CD14-positive monocyte (primary cell): ENCODE results near the gene R3HDM2. TPM values are rescaled to one million over a fixed set of nuclear protein-coding genes. Genes with fewer than 3 reads are reported as not detected.

Experiments used
- DNase-seq, 3 donors: peaks; one replicate each; pipeline ENCODE4 v3.0.0-alpha.2; 2011 to 2022
- H2AFZ ChIP-seq: 2 replicates; pipeline ENCODE4 v1.6.0; 2012; ENCODE audit warnings: mild to moderate bottlenecking, low read depth, low read length, inconsistent platforms; ENCODE audit not compliant: insufficient read depth, poor library complexity, severe bottlenecking
- H3K27ac ChIP-seq, 2 donors: 1 replicate in 1 of 2; 2 replicates in 1 of 2; pipeline ENCODE4 v1.5.1; 2012 to 2013; ENCODE audit warnings: low read length in 2 of 2, control low read depth in 1 of 2, inconsistent platforms in 1 of 2, low read depth in 1 of 2, mild to moderate bottlenecking in 1 of 2
- H3K27me3 ChIP-seq, 2 donors: one replicate each; pipeline versions ENCODE4 v1.6.0 to v1.6.1; 2011 to 2013; ENCODE audit warnings: low read length in 2 of 2; ENCODE audit not compliant: control insufficient read depth in 2 of 2, insufficient read depth in 2 of 2
- H3K36me3 ChIP-seq, 2 donors: replicated peaks in 1 of 2; 1 replicate in 1 of 2; 2 replicates in 1 of 2; pipeline versions ENCODE4 v1.5.1 to v1.6.1; 2012 to 2013; ENCODE audit warnings: low read length in 2 of 2, control low read depth in 1 of 2, inconsistent platforms in 1 of 2, mild to moderate bottlenecking in 1 of 2; ENCODE audit not compliant: insufficient read depth in 2 of 2, control insufficient read depth in 1 of 2
- H3K4me1 ChIP-seq, 2 donors: 1 replicate in 1 of 2; 2 replicates in 1 of 2; pipeline versions ENCODE4 v1.5.1 to v1.6.1; 2012 to 2013; ENCODE audit warnings: low read length in 2 of 2, control low read depth in 1 of 2, inconsistent platforms in 1 of 2, mild to moderate bottlenecking in 1 of 2, moderate library complexity in 1 of 2; ENCODE audit not compliant: insufficient read depth in 2 of 2, control insufficient read depth in 1 of 2
- H3K4me2 ChIP-seq: replicated peaks from 2 replicates; pipeline ENCODE3; 2012; ENCODE audit warnings: low read length, moderate library complexity, mild to moderate bottlenecking; ENCODE audit not compliant: poor library complexity, severe bottlenecking; ENCODE audit errors: extremely low read depth
- H3K4me3 ChIP-seq, 3 experiments: fragments of 200-600 bp in 1 of 3; sonication (generic) in 1 of 3; replicated peaks in 1 of 3; 1 replicate in 2 of 3; 2 replicates in 1 of 3; pipeline ENCODE4 v1.5.1; 2011 to 2013; ENCODE audit warnings: low read length in 3 of 3, mild to moderate bottlenecking in 3 of 3, control low read depth in 2 of 3, low read depth in 2 of 3, inconsistent platforms in 1 of 3, moderate library complexity in 1 of 3
- H3K79me2 ChIP-seq: 2 replicates; pipeline ENCODE4 v1.6.0; 2012; ENCODE audit warnings: mild to moderate bottlenecking, control low read depth, inconsistent platforms, low read length, moderate library complexity; ENCODE audit not compliant: insufficient read depth
- H3K9ac ChIP-seq: 2 replicates; pipeline ENCODE4 v1.6.0; 2017; ENCODE audit warnings: low read length, mild to moderate bottlenecking; ENCODE audit not compliant: insufficient read depth, poor library complexity, severe bottlenecking
- H3K9me3 ChIP-seq, 2 donors: replicated peaks in 1 of 2; 1 replicate in 1 of 2; 2 replicates in 1 of 2; pipeline versions ENCODE4 v1.5.1 to v1.6.1; 2012 to 2013; ENCODE audit warnings: low read length in 2 of 2, control low read depth in 1 of 2; ENCODE audit not compliant: control insufficient read depth in 1 of 2, insufficient read depth in 1 of 2
- H4K20me1 ChIP-seq: 2 replicates; pipeline ENCODE4 v1.6.0; 2012; ENCODE audit warnings: mild to moderate bottlenecking, low read length, control low read depth, moderate library complexity; ENCODE audit not compliant: insufficient read depth
- H3K27ac Mint-ChIP-seq, 7 donors: one replicate each; pipeline ENCODE4 v1.8.0; 2020; ENCODE audit warnings: mild to moderate bottlenecking in 7 of 7, mixed read lengths in 7 of 7, moderate library complexity in 6 of 7, inconsistent platforms in 2 of 7
- H3K27me3 Mint-ChIP-seq, 3 donors: one replicate each; pipeline ENCODE4 v1.8.0; 2021 to 2022; ENCODE audit warnings: low read depth in 3 of 3, mild to moderate bottlenecking in 3 of 3, mixed read lengths in 3 of 3, moderate library complexity in 3 of 3, inconsistent platforms in 1 of 3
- H3K36me3 Mint-ChIP-seq, 2 donors: one replicate each; pipeline ENCODE4 v1.8.0; 2020; ENCODE audit warnings: mixed read lengths in 2 of 2, inconsistent platforms in 1 of 2, mild to moderate bottlenecking in 1 of 2
- H3K4me1 Mint-ChIP-seq: one replicate; pipeline ENCODE4 v1.8.0; 2020; ENCODE audit warnings: mild to moderate bottlenecking, mixed read lengths
- H3K4me3 Mint-ChIP-seq, 2 donors: one replicate each; pipeline ENCODE4 v1.8.0; 2020; ENCODE audit warnings: mild to moderate bottlenecking in 2 of 2, mixed read lengths in 2 of 2, moderate library complexity in 1 of 2
- H3K9me3 Mint-ChIP-seq, 7 donors: one replicate each; pipeline ENCODE4 v1.8.0; 2020 to 2022; ENCODE audit warnings: mixed read lengths in 7 of 7, mild to moderate bottlenecking in 6 of 7, moderate library complexity in 6 of 7, inconsistent platforms in 2 of 7
- CTCF ChIP-seq: fragments of 200-600 bp; IDR thresholded peaks from one replicate; pipeline ENCODE4 v1.8.0; 2022; ENCODE audit warnings: antibody characterized with exemption, mild to moderate bottlenecking
- WGBS: methylation state at CpG from one replicate; pipeline ENCODE4 v1.1.5; 2013; ENCODE audit warnings: missing lambda C conversion rate; ENCODE audit not compliant: insufficient coverage; 5-methylcytosine and 5-hydroxymethylcytosine counted together
- intact Hi-C, 2 donors: fragments of 100-400 bp; cut with micrococcal nuclease; formaldehyde crosslinking; loops; one replicate each; pipeline versions ENCODE4 v1.15.0 to v1.15.1; 2023
- polyA plus RNA-seq, 3 donors: library from polyadenylated mRNA; depleted of rRNA in 1 of 3; unstranded in 2 of 3; stranded (reverse) in 1 of 3; fragments of 300-500 nt in 2 of 3; fragments of >200 nt in 1 of 3; fragmentation: Illumina TruSeq in 2 of 3; gene quantifications; 1 replicate in 2 of 3; 2 replicates in 1 of 3; pipeline ENCODE4 v1.2.3, GENCODE V29; 2012 to 2021

The R3HDM2 gene
- polyA plus RNA-seq, 3 donors, result 4.2 to 69.4 (median 7.3) TPM

DNA sequence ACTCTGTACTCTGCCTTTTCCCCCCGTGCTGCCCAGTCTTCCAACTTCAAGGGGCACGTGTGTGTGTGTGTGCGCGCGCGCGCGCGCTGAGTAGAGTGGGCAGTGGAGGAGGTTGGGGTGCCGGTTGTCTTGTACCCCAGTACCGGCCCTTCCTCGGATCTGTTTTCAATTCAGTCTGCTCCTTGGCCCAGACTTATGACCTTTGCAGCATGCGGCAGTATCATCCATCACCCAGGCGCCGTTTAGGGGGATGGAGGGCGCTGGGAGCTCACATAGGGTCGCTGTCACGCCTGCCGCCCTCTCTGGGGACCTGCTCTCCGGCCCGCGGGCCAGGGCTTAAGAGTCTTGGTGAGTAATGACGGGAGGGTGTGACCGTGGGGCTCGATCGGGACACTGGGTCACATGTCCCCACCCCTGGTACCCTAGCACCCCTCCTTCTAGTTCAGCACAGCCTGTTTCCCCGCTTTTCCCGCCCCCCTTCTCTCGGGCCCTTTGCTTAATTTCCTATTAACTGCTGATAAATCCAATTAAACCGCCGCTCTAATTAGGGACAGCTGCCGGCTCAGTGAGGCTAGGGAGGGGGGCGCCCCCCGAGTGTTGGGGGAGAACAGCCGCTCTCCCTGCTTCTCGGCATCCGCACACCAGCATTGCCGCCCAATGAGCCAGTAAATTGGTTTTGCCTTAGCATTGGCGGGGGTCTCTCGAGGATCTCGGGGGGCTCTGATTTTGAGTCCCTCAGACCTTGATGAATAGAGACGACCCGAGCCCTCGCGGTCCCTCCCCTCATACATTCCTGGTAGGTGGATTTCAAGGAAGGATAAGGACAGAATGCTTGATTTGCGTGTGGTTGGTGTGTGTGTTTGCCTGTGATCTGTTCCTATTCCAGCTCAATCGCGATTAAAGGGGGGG is 189.2 kb downstream of the R3HDM2 start:
- Histone ChIP-seq H3K27ac (no peak overlapping the region), H3K4me2 (peak overlapping the region; percentile 79), H3K4me3 (peak overlapping the region in 1 of 3 experiments; percentile 75), H4K20me1 (peaks cover 67% of the 10 kb centered on the region), H3K9ac (no peak overlapping the region), H3K27me3 (peaks cover 57 to 66% of the 10 kb centered on the region in 2 donors), H3K36me3 (peaks cover 2 to 9% of the 10 kb centered on the region in 2 donors), H2AFZ (no peak overlapping the region), H3K4me1 (peaks cover 72 to 73% of the 10 kb centered on the region in 2 donors), H3K9me3 (peaks cover 0 to 39% of the 10 kb centered on the region in 2 donors), H3K79me2 (no peaks in the 10 kb centered on the region)
- peaks cover 0 to 47% (median 13%) of the 10 kb centered on the region in 7 donors for H3K9me3 Mint-ChIP-seq
- H3K4me1 Mint-ChIP-seq, result peaks cover 81% of the 10 kb centered on the region
- no peak for TF ChIP-seq CTCF
- H3K36me3 Mint-ChIP-seq, result peaks cover 28 to 29% of the 10 kb centered on the region in 2 donors
- 9% methylated on average over 12 of the region's 48 CpGs for WGBS
- peaks cover 75 to 77% (median 76%) of the 10 kb centered on the region in 3 donors for H3K27me3 Mint-ChIP-seq
- H3K27ac Mint-ChIP-seq, result peak overlapping the region in 1 of 7 donors; percentile 50
- peak in 2 of 3 donors; percentile 29 to 43 for DNase-seq
- peak overlapping the region in 1 of 2 donors; percentile 99 for H3K4me3 Mint-ChIP-seq
- intact Hi-C loops, result no loop called here

DNA sequence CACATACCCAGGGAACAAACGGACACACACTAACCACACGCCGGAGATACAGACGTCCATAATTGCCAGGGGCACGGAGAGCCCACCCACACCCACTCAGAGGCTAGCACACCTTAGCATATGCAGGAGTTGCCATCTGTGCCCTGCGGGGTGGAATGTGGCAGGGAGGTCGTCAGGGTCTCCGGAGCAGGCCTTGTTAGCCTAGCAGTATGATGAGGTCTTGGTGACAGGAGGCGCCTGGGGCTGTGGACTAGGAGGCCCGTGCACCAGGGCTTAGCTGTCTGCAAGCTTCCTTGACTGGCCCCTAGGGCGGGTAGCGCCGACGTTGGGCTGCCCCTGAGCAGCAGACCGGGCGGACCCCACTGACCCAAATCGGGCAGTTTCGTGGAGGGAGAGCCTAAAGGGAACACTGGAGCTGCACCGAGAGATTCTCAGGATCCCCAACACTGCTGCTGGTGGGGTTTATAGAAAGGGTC is 189.9 kb downstream of the R3HDM2 start:
- H3K9ac ChIP-seq, result no peak overlapping the region
- WGBS, result 6% methylated on average over 15 of the region's 19 CpGs
- DNase-seq, result peak in 1 of 3 donors; percentile 5
- H3K4me3 Mint-ChIP-seq, result peak overlapping the region; percentile 84 to 99
- peaks cover 72% of the 10 kb centered on the region for H4K20me1 ChIP-seq
- H2AFZ ChIP-seq, result no peak overlapping the region
- no peaks in the 10 kb centered on the region for H3K79me2 ChIP-seq
- no peak for TF ChIP-seq CTCF
- H3K9me3 ChIP-seq, result peaks cover 0 to 46% of the 10 kb centered on the region in 2 donors
- peaks cover 64 to 72% of the 10 kb centered on the region in 2 donors for H3K27me3 ChIP-seq
- peak overlapping the region; percentile 79 for H3K4me2 ChIP-seq
- peaks cover 0 to 47% (median 13%) of the 10 kb centered on the region in 7 donors for H3K9me3 Mint-ChIP-seq
- peaks cover 81 to 83% (median 82%) of the 10 kb centered on the region in 3 donors for H3K27me3 Mint-ChIP-seq
- peaks cover 75 to 76% of the 10 kb centered on the region in 2 donors for H3K4me1 ChIP-seq
- H3K36me3 Mint-ChIP-seq, result peaks cover 24 to 27% of the 10 kb centered on the region in 2 donors
- H3K4me1 Mint-ChIP-seq, result peaks cover 85% of the 10 kb centered on the region
- H3K36me3 ChIP-seq, result peaks cover 0 to 4% of the 10 kb centered on the region in 2 donors
- H3K4me3 ChIP-seq, result peak overlapping the region in 2 of 3 experiments; percentile 37 to 75
- peak overlapping the region in 2 of 7 donors; percentile 35 to 46 for H3K27ac Mint-ChIP-seq
- H3K27ac ChIP-seq, result no peak overlapping the region
- intact Hi-C loops, result no loop called here
